Activated naive CD8-positive, alpha-beta T cell treated with anti-CD3 and anti-CD28 coated beads, Interleukin-2, amount 50 U/mL, for 24 hours (primary cell): ENCODE data around the gene KRT13.
"Not testable (repeated sequence)": the region's sequence is repeated elsewhere in the genome, so short reads cannot be mapped to it uniquely, and the experiment has no call there.

ENCODE experiments used
- ATAC-seq: fragments of 150-1000 bp; cut with Tn5 transposase; one replicate; pipeline ENCODE4 v1.10.0; 2021
- DNase-seq: peaks from one replicate; pipeline ENCODE4 v3.0.0; 2021
- H3K27ac Mint-ChIP-seq: one replicate; pipeline ENCODE4 v1.8.0; 2021; ENCODE audit warnings: mild to moderate bottlenecking, mixed read lengths
- H3K27me3 Mint-ChIP-seq: one replicate; pipeline ENCODE4 v1.8.0; 2021; ENCODE audit warnings: mixed read lengths
- H3K36me3 Mint-ChIP-seq: one replicate; pipeline ENCODE4 v1.8.0; 2021; ENCODE audit warnings: low read depth, mixed read lengths
- H3K4me1 Mint-ChIP-seq: one replicate; pipeline ENCODE4 v1.8.0; 2021; ENCODE audit warnings: mixed read lengths
- H3K4me3 Mint-ChIP-seq: one replicate; pipeline ENCODE4 v1.8.0; 2021; ENCODE audit warnings: mild to moderate bottlenecking, moderate library complexity, mixed read lengths
- H3K9me3 Mint-ChIP-seq: one replicate; pipeline ENCODE4 v1.8.0; 2021; ENCODE audit warnings: mixed read lengths

KRT13 gene

GRCh38 chr17:41542786-41543185 lies 37.4 kb upstream of the KRT13 start:
- H3K4me3 Mint-ChIP-seq, H3K9me3 Mint-ChIP-seq, H3K27ac Mint-ChIP-seq, DNase-seq, ATAC-seq, H3K36me3 Mint-ChIP-seq, H3K4me1 Mint-ChIP-seq: not testable (repeated sequence)
- peaks cover 10% of the 10 kb centered on the region for H3K27me3 Mint-ChIP-seq

DNA sequence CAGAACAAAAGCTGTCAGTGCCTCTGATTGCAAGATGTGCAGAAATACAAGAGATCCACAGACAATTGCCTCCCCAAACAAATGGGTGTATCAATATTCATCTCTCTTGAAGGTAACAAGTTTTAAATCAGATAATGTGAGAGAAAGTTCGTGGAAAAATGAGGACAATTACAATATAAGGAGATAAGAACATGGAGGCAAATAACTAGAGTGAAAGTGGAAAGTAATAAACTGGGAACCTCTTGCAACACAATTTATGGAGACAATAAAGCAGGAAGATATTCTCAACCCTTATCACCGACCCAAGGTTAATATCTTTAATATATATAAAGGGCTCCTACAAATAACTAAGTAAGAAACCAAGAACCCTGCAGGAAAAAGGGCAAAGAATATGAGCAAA lies 36.9 kb upstream of the KRT13 start:
- peaks cover 11% of the 10 kb centered on the region for H3K27me3 Mint-ChIP-seq
- H3K9me3 Mint-ChIP-seq = no peaks in the 10 kb centered on the region
- no peak overlapping the region for H3K27ac Mint-ChIP-seq
- no peaks in the 10 kb centered on the region for H3K4me1 Mint-ChIP-seq
- no peak overlapping the region for H3K4me3 Mint-ChIP-seq
- no peaks in the 10 kb centered on the region for H3K36me3 Mint-ChIP-seq
- ATAC-seq (no peak), DNase-seq (no peak)

- no peak for ATAC-seq
- Mint-ChIP-seq H3K27me3 (peaks cover 4% of the 10 kb centered on the region), H3K4me1 (no peaks in the 10 kb centered on the region), H3K36me3 (no peaks in the 10 kb centered on the region), H3K4me3 (no peak overlapping the region), H3K27ac (no peak overlapping the region), H3K9me3 (no peaks in the 10 kb centered on the region)
- DNase-seq = no peak
Measured at GRCh38 chr17:41540921-41541625, 35.7 kb upstream of the KRT13 start.

DNA sequence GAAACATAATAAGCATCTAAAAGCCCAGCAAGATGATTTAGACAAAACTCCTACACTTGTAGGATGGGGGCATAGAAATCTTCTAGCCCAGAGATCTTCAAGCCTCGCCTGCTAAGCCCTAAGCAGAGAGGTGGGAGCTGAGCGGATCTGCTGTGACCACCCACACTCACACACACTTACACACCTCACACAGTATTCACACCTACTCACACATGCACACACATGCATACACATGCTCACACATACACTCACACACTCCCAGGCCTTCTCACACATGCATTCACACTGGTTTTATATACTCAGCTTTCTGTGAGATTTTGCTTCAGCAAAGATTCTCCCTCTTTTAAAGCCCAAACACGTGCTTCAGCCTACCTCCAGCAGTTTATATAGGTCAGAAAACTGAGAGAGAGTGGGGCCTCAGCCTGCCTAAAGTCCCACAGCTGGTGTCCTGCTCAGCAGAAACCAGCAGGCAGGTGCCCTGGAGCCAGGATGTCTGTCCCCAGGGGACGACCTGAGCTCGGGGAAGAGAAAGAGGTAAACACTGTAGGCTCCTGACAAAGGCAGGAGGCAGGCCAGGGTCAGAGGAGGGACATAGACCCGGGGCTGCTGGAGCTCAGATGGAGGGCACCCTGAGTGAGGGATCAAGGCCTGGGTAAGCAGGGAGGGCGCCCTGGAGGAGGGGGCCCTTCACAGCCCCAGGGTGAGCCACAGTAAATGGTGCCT lies 34.7 kb upstream of the KRT13 start:
- peaks cover 8% of the 10 kb centered on the region for H3K27me3 Mint-ChIP-seq
- ATAC-seq (no peak), DNase-seq (no peak)
- no peak overlapping the region for H3K27ac Mint-ChIP-seq
- no peaks in the 10 kb centered on the region for H3K4me1 Mint-ChIP-seq
- no peak overlapping the region for H3K4me3 Mint-ChIP-seq
- H3K9me3 Mint-ChIP-seq = no peaks in the 10 kb centered on the region
- no peaks in the 10 kb centered on the region for H3K36me3 Mint-ChIP-seq

DNA sequence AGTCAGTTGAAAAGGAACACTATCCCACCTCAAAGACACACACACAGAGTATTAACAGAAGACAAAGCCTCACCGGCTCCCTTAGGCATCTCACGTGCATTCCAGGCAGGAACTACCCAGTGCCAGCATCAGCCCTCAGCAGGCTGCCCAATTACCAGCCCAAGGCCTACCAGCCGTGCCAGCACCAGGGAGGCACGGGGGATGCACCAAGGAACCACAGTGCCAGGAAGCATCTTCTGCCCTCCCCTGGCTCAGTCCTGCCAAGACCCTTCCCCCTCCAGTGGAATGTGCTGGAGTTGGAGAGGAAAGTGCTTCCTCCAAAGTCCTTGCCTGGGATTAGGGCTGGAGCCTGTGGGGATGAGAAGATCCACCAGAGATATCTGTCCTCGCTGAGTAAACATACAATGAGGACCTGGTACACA lies 33.7 kb upstream of the KRT13 start:
- no peak for DNase-seq
- H3K4me3 Mint-ChIP-seq = no peak overlapping the region
- no peaks in the 10 kb centered on the region for H3K9me3 Mint-ChIP-seq
- no peak for ATAC-seq
- H3K27ac Mint-ChIP-seq = no peak overlapping the region
- H3K36me3 Mint-ChIP-seq = no peaks in the 10 kb centered on the region
- no peaks in the 10 kb centered on the region for H3K4me1 Mint-ChIP-seq
- peaks cover 8% of the 10 kb centered on the region for H3K27me3 Mint-ChIP-seq

DNA sequence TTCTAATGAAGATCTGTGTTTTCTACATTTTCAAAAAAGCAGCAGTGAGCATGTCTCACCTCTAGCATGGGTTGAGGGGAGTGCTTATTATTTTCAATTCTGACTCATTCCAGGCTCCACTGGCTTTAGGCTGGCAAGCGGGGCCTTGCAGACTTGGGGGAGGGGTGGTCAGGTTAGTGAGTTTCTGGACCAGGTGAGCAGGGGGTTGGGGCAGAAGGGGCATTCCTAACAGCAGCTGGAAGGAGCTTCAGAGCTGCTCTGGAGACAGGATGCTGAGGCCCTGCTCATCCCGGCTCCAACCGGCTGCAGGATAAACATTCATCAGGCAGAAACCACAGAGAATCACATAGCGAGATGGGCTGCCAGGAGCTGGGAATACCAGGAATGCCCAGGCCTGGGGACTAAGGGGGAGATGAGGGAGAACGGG lies 33.2 kb upstream of the KRT13 start:
- ATAC-seq (no peak), DNase-seq (no peak)
- Mint-ChIP-seq H3K27ac (no peak overlapping the region), H3K27me3 (peaks cover 8% of the 10 kb centered on the region), H3K4me1 (no peaks in the 10 kb centered on the region), H3K36me3 (no peaks in the 10 kb centered on the region), H3K4me3 (no peak overlapping the region), H3K9me3 (no peaks in the 10 kb centered on the region)

- H3K27me3 Mint-ChIP-seq = peaks cover 10% of the 10 kb centered on the region
- no peaks in the 10 kb centered on the region for H3K36me3 Mint-ChIP-seq
- H3K9me3 Mint-ChIP-seq = no peaks in the 10 kb centered on the region
- no peak overlapping the region for H3K4me3 Mint-ChIP-seq
- no peak for ATAC-seq
- no peak overlapping the region for H3K27ac Mint-ChIP-seq
- no peaks in the 10 kb centered on the region for H3K4me1 Mint-ChIP-seq
- DNase-seq = no peak
Measured at GRCh38 chr17:41537990-41538389, 32.6 kb upstream of the KRT13 start.

DNA sequence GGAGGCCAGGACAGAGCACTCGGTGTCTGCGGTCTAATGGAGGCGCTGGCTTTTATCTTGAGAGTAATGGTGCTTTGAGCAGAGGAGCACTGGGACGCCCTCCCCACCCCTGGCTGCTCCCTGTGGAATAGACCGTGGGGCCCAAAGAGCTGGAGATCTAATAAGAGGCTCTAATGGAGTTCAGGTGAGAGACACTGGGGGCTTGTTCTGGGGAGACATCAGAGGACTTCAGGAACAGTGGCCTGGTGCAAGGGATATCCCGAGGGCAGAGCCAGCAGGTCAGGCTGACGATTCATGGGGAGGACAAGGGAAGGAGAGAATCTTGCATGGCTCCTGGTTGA lies 32.2 kb upstream of the KRT13 start:
- H3K4me3 Mint-ChIP-seq = no peak overlapping the region
- H3K27me3 Mint-ChIP-seq = peaks cover 12% of the 10 kb centered on the region
- no peaks in the 10 kb centered on the region for H3K9me3 Mint-ChIP-seq
- H3K27ac Mint-ChIP-seq = no peak overlapping the region
- no peaks in the 10 kb centered on the region for H3K4me1 Mint-ChIP-seq
- no peak for ATAC-seq
- no peak for DNase-seq
- no peaks in the 10 kb centered on the region for H3K36me3 Mint-ChIP-seq

GRCh38 chr17:41536741-41537613 lies 31.6 kb upstream of the KRT13 start:
- Mint-ChIP-seq H3K4me1 (no peaks in the 10 kb centered on the region), H3K4me3 (no peak overlapping the region), H3K36me3 (no peaks in the 10 kb centered on the region), H3K27ac (no peak overlapping the region), H3K27me3 (peaks cover 13% of the 10 kb centered on the region), H3K9me3 (no peaks in the 10 kb centered on the region)
- no peak for DNase-seq
- ATAC-seq = no peak

DNA sequence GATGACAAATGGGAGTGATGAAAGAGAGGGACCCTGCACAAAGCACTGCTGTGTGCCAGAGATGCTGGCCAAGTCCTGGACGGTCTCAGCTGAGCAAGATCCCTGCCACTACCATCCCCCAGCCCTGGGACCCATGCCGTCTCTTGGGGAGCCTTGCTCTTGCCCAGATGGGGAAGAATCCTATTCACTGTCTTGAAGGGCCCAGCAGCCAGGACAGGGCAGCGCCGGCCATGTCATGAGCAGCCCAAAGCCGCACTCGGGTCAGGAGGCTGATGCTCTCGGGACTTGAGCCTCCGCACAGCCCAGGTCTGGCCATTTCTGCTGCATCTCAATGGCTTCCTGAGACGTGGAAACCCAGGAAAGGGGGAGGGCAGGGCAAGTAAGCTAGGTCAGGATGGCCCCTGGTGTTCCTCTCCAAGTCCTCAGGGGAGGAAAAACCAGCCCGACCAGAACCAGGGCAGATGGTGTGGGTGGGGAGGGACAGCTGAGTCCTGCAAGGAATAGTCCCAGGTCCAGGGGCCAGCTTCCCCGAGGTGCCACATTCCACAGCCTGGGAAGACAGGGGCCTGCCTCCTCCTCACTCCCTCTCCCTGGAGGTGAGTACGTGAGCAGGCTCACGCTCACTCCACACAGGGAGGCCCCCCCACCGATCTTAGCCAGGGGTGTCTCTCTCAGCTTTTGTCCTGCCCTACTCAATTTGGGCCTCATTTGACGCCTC lies 30.5 kb upstream of the KRT13 start:
- DNase-seq (no peak), ATAC-seq (no peak)
- H3K4me3 Mint-ChIP-seq = no peak overlapping the region
- H3K9me3 Mint-ChIP-seq = no peaks in the 10 kb centered on the region
- peaks cover 17% of the 10 kb centered on the region for H3K27me3 Mint-ChIP-seq
- no peak overlapping the region for H3K27ac Mint-ChIP-seq
- no peaks in the 10 kb centered on the region for H3K36me3 Mint-ChIP-seq
- no peaks in the 10 kb centered on the region for H3K4me1 Mint-ChIP-seq

- Mint-ChIP-seq H3K27me3 (peaks cover 20% of the 10 kb centered on the region), H3K27ac (no peak overlapping the region), H3K4me1 (no peaks in the 10 kb centered on the region), H3K4me3 (no peak overlapping the region), H3K9me3 (no peaks in the 10 kb centered on the region), H3K36me3 (no peaks in the 10 kb centered on the region)
- DNase-seq (no peak), ATAC-seq (no peak)
Measured at GRCh38 chr17:41534899-41535546, 29.6 kb upstream of the KRT13 start.

DNA sequence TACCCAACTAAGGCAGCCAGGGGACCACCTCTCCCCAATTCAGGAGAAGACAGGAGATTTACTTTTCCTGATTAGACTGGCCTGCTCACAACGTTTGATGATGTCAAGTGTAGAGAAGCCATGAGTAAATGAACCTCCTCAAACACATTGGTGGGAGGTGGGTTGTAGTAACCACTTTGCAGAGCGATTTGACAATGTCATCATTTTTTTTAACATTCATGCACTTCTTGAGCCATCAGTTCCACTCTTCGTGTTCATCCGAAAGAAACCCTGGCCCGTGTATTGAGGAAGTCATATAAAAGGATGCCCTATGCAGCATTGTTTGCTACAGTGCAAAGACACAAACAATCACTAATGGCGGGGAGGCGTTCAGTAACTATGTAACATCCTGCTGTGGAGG lies 28.2 kb upstream of the KRT13 start:
- Mint-ChIP-seq H3K27me3 (peaks cover 33% of the 10 kb centered on the region), H3K4me3 (no peak overlapping the region), H3K4me1 (peaks cover 4% of the 10 kb centered on the region), H3K9me3 (no peaks in the 10 kb centered on the region), H3K27ac (no peak overlapping the region), H3K36me3 (no peaks in the 10 kb centered on the region)
- ATAC-seq (no peak), DNase-seq (no peak)

DNA sequence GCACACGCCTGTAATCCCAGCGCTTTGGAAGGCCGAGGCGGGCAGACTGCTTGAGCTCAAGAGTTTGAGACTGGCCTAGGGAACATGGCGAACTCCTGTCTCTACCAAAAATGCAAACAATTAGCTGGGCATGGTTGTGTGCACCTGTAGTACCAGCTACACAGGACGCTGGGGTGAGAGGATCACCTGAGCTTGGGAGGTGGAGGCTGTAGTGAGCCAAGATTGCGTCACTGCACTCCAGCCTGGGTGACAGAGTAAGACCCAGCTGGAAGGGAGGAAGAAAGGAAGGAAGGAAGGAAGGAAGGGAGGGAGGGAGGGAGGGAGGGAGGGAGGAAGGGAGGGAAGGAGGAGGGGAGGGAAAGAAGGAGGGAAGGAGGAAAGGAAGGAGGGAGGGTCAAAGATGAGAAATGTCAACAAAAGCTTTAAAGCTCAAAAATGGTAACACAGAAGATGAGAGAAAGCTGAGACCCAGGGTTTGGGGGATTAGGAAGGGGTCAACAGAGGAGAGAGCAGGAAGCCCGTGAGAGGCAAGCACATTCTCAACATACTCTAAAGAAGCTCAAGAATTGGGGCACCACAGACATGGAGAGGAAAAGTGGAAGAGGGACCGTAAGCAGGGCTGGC lies 27.6 kb upstream of the KRT13 start:
- H3K9me3 Mint-ChIP-seq = no peaks in the 10 kb centered on the region
- H3K4me1 Mint-ChIP-seq = peaks cover 6% of the 10 kb centered on the region

GRCh38 chr17:41531993-41532392 lies 26.6 kb upstream of the KRT13 start:
- peaks cover 6% of the 10 kb centered on the region for H3K4me1 Mint-ChIP-seq
- peaks cover 45% of the 10 kb centered on the region for H3K27me3 Mint-ChIP-seq
- ATAC-seq = no peak

More for the DNA sequence above, 27.6 kb upstream of the KRT13 start:
- Mint-ChIP-seq H3K27me3 (peaks cover 38% of the 10 kb centered on the region), H3K27ac (no peak overlapping the region), H3K36me3 (no peaks in the 10 kb centered on the region), H3K4me3 (no peak overlapping the region)
- DNase-seq (no peak), ATAC-seq (no peak)

More at GRCh38 chr17:41531993-41532392, 26.6 kb upstream of the KRT13 start:
- H3K9me3 Mint-ChIP-seq = no peaks in the 10 kb centered on the region
- DNase-seq = no peak
- H3K36me3 Mint-ChIP-seq = no peaks in the 10 kb centered on the region
- no peak overlapping the region for H3K4me3 Mint-ChIP-seq
- H3K27ac Mint-ChIP-seq = no peak overlapping the region
